GM13977 (cell line): Measurements from ENCODE around the gene HOXA13.

ENCODE experiments used
- DNase-seq: peaks from one replicate; pipeline ENCODE4 v3.0.0; 2012; ENCODE audit warnings: low spot score
- CTCF ChIP-seq: IDR thresholded peaks from 2 replicates; pipeline ENCODE4 v1.5.1; 2012; ENCODE audit warnings: mild to moderate bottlenecking, control low read depth; ENCODE audit not compliant: insufficient read depth; ENCODE audit errors: extremely low read depth, missing control alignments
- in situ Hi-C: fragments of 300-500 bp; cut with MboI; formaldehyde crosslinking; loops from one replicate; pipeline ENCODE4 v1.12.0; 2022; ENCODE audit warnings: low sequenced_read_pairs, low pct_unique_long_range_greater_than_20kb, mixed read lengths, inconsistent platforms; ENCODE audit not compliant: unreplicated experiment

The HOXA13 gene

GRCh38 chr7:27202018-27202861, 2.3 kb upstream of the HOXA13 start:
- in situ Hi-C loops, result loop anchor here (10.0 kb wide), 1 partner anchor 723 kb away; no protein-coding TSS in a partner anchor
- no peak for DNase-seq
- TF ChIP-seq CTCF, result no peak

GRCh38 chr7:27201580-27202017, 1.7 kb upstream of the HOXA13 start:
- TF ChIP-seq CTCF, result no peak
- in situ Hi-C loops, result loop anchor here (10.0 kb wide), 1 partner anchor 723 kb away; no protein-coding TSS in a partner anchor

GRCh38 chr7:27200761-27201579, 1.1 kb upstream of the HOXA13 start:
- in situ Hi-C loops, result loop anchor here (10.0 kb wide), 1 partner anchor 724 kb away; no protein-coding TSS in a partner anchor
- no peak for DNase-seq

More at GRCh38 chr7:27201580-27202017, 1.7 kb upstream of the HOXA13 start:
- DNase-seq, result no peak

DNA sequence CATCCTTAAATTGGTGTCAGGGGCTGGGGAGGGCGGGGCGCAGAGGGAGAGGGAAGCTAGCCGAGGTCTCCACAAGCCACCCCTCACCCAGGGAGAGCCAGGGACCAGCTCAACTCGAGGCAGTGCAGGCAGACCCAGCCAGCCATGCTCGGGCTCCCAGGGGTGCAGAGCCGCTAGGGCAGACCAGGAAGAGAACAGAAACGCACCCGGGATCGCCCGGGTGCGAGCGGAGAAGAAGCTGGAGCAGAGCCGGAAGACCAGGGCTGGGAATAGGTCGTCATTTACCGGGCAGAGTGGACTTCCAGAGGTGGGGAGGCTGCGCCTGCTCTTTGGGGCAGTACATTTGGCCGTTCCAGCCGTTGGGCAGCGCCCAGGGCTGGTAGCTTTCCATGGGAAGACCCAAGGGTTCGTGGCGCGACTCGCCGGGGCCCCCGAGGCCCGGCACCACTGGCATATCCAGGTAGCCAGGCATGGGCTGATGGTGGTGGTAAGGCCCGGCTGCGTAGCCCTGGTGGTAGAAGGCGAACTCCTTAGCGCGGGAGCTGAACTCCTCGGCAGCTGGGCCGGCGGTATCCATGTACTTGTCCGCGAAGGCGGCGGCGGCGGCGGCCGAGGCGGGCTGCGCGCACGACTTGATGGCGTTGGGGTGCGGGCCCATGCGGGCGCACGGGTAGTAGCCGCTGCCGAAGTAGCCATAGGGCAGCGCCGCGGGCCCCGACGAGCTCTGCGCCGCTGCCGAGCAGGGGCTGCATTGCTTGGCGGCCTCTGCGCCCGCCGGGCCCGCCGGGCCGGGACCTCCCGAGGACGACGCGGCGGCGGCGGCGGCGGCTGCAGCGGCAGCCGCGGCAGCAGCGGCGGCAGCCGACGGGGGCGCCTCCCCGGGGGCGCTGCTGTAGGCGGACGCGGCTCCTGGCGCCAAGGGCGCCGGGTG, 755 bp downstream of the HOXA13 start:
- in situ Hi-C loops, result no loop called here
- TF ChIP-seq CTCF, result no peak
- no peak for DNase-seq

More at GRCh38 chr7:27200761-27201579, 1.1 kb upstream of the HOXA13 start:
- no peak for TF ChIP-seq CTCF

GRCh38 chr7:27198138-27198841, 1.6 kb downstream of the HOXA13 start:
- no peak for DNase-seq
- in situ Hi-C loops, result no loop called here
- no peak for TF ChIP-seq CTCF
